Smooth muscle cell (in vitro differentiated cells): ENCODE data around the gene LIX1. TPM values are rescaled to one million over a fixed set of nuclear protein-coding genes. Genes with fewer than 3 reads are reported as not detected.
"Not testable (repeated sequence)": the region's sequence is repeated elsewhere in the genome, so short reads cannot be mapped to it uniquely, and the experiment has no call there.

ENCODE experiments used
- DNase-seq: peaks from one replicate; lab custom pipeline; 2025; ENCODE audit not compliant: unreplicated experiment; lab: John Stamatoyannopoulos, UW
- H2AFZ ChIP-seq: fragments of 200-600 bp; sonication (generic); 2 replicates; pipeline ENCODE4 v1.6.0; 2016; ENCODE audit warnings: antibody characterized with exemption, low read depth, mild to moderate bottlenecking
- H3F3A ChIP-seq: fragments of 200-600 bp; sonication (generic); 2 replicates; pipeline ENCODE4 v1.6.0; 2017; ENCODE audit warnings: antibody characterized with exemption, low read depth
- H3K27ac ChIP-seq: fragments of 200-600 bp; sonication (generic); 2 replicates; pipeline ENCODE4 v1.5.1; 2016; ENCODE audit warnings: low read depth, mild to moderate bottlenecking
- H3K27me3 ChIP-seq: fragments of 200-600 bp; sonication (generic); 2 replicates; pipeline ENCODE4 v1.6.1; 2016; ENCODE audit warnings: low read depth, mild to moderate bottlenecking
- H3K36me3 ChIP-seq: fragments of 200-600 bp; sonication (generic); 2 replicates; pipeline ENCODE4 v1.5.1; 2016; ENCODE audit warnings: low read depth
- H3K4me1 ChIP-seq: fragments of 200-600 bp; sonication (generic); 2 replicates; pipeline ENCODE4 v1.5.1; 2016; ENCODE audit warnings: low read depth
- H3K4me2 ChIP-seq: fragments of 200-600 bp; sonication (generic); 2 replicates; pipeline ENCODE4 v1.6.0; 2016; ENCODE audit warnings: mild to moderate bottlenecking
- H3K4me3 ChIP-seq: fragments of 200-600 bp; sonication (generic); 2 replicates; pipeline ENCODE4 v1.5.1; 2016; ENCODE audit warnings: mild to moderate bottlenecking
- H3K79me2 ChIP-seq: fragments of 200-600 bp; sonication (generic); 2 replicates; pipeline ENCODE4 v1.6.0; 2016; ENCODE audit warnings: low read depth, mild to moderate bottlenecking
- H3K9ac ChIP-seq: fragments of 200-600 bp; sonication (generic); 2 replicates; pipeline ENCODE4 v1.6.0; 2016; ENCODE audit warnings: low read depth
- H3K9me3 ChIP-seq: fragments of 200-600 bp; sonication (generic); replicated peaks from 2 replicates; pipeline ENCODE4 v1.5.1; 2016; ENCODE audit warnings: low read depth
- H4K20me1 ChIP-seq: fragments of 200-600 bp; sonication (generic); 2 replicates; pipeline ENCODE4 v1.6.0; 2016; ENCODE audit warnings: low read depth
- WGBS: methylation state at CpG from one replicate; pipeline ENCODE4 v1.1.7; 2016; ENCODE audit warnings: low lambda C conversion rate; 5-methylcytosine and 5-hydroxymethylcytosine counted together
- polyA plus RNA-seq: library from polyadenylated mRNA; unstranded; fragments of >200 nt; fragmentation: Nextera tagmentation; extraction: Ambion mirVana; gene quantifications from 2 replicates; pipeline ENCODE4 v1.2.1, GENCODE V29; 2016
- total RNA-seq: library from RNA; depleted of rRNA; stranded (reverse); fragments of >200 nt; gene quantifications from 2 replicates; pipeline ENCODE4 v1.2.3, GENCODE V29; 2014
- TF ChIP-seq, protein P1 (sequence below): fragments of 200-600 bp; sonication (generic); IDR thresholded peaks from 2 replicates; pipeline ENCODE4 v1.5.1; 2017; ENCODE audit warnings: borderline replicate concordance, mild to moderate bottlenecking, antibody characterized with exemption; ENCODE audit not compliant: insufficient read depth, poor library complexity, severe bottlenecking

LIX1 gene
- total and polyA plus RNA-seq, 2 experiments from 2014 or later = 20.1 to 21.8 TPM

- no peak overlapping the region for H3K4me2 ChIP-seq
- H3K27me3 ChIP-seq = no peaks in the 10 kb centered on the region
- no peaks in the 10 kb centered on the region for H3K4me1 ChIP-seq
- no peak overlapping the region for H3K4me3 ChIP-seq
- H4K20me1 ChIP-seq = no peaks in the 10 kb centered on the region
- H3K9ac ChIP-seq = no peak overlapping the region
- TF ChIP-seq, protein P1, sequence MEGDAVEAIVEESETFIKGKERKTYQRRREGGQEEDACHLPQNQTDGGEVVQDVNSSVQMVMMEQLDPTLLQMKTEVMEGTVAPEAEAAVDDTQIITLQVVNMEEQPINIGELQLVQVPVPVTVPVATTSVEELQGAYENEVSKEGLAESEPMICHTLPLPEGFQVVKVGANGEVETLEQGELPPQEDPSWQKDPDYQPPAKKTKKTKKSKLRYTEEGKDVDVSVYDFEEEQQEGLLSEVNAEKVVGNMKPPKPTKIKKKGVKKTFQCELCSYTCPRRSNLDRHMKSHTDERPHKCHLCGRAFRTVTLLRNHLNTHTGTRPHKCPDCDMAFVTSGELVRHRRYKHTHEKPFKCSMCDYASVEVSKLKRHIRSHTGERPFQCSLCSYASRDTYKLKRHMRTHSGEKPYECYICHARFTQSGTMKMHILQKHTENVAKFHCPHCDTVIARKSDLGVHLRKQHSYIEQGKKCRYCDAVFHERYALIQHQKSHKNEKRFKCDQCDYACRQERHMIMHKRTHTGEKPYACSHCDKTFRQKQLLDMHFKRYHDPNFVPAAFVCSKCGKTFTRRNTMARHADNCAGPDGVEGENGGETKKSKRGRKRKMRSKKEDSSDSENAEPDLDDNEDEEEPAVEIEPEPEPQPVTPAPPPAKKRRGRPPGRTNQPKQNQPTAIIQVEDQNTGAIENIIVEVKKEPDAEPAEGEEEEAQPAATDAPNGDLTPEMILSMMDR = no peak
- H3F3A ChIP-seq = peaks cover 3% of the 10 kb centered on the region
- H3K27ac ChIP-seq = no peak overlapping the region
- H3K9me3 ChIP-seq = no peaks in the 10 kb centered on the region
- WGBS = 96% methylated on average over 19 of the region's 22 CpGs
- H2AFZ ChIP-seq = no peak overlapping the region
- DNase-seq = no peak
- no peaks in the 10 kb centered on the region for H3K79me2 ChIP-seq
- no peaks in the 10 kb centered on the region for H3K36me3 ChIP-seq
These were observed 56.8 kb downstream of the LIX1 start for GRCh38 chr5:97085459-97086181.

DNA sequence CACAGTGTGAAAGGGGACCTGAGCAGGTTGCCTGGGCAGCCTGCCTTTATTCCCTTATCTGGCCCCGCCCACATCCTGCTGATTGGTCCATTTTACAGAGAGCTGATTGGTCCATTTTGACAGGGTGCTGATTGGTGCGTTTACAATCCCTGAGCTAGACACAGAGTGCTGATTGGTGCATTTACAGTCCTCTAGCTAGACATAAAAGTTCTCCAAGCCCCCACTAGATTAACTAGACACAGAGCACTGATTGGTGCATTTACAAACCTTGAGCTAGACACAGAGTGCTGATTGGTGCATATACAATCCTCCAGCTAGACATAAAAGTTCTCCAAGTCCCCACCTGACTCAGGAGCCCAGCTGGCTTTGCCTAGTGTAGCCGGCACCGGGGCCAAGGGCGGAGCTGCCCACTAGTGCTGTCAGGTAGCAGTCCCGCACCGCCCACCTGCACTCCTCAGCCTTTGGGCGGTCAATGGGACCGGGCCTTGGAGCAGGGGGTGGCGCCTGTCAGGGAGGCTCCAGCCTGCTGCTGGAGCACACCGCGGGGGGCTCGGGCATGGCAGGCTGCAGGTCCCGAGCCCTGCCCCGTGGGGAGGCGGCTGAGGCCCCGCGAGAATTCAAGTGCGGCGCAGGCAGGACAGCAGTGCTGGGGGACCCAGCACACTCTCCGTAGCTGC is 57.5 kb downstream of the LIX1 start:
- DNase-seq, H3K27me3 ChIP-seq, H3K36me3 ChIP-seq, H3K27ac ChIP-seq, H3K4me1 ChIP-seq, H3F3A ChIP-seq, H3K4me2 ChIP-seq, H3K79me2 ChIP-seq, H4K20me1 ChIP-seq, H3K9me3 ChIP-seq, H3K9ac ChIP-seq, H3K4me3 ChIP-seq, H2AFZ ChIP-seq: not testable (repeated sequence)
- 94% methylated on average over 17 of the region's 21 CpGs for WGBS

- H3K27me3 ChIP-seq = no peaks in the 10 kb centered on the region
- H3K4me3 ChIP-seq = no peak overlapping the region
- H3K4me2 ChIP-seq = no peak overlapping the region
- WGBS = 84% methylated on average over 4 of the region's 4 CpGs
- no peaks in the 10 kb centered on the region for H3K79me2 ChIP-seq
- DNase-seq = no peak
- H3K36me3 ChIP-seq = no peaks in the 10 kb centered on the region
- H4K20me1 ChIP-seq = no peaks in the 10 kb centered on the region
- no peak overlapping the region for H3K27ac ChIP-seq
- H3K9ac ChIP-seq = no peak overlapping the region
- H3K9me3 ChIP-seq = no peaks in the 10 kb centered on the region
- no peak overlapping the region for H2AFZ ChIP-seq
- TF ChIP-seq, protein P1 = no peak
- no peaks in the 10 kb centered on the region for H3F3A ChIP-seq
- H3K4me1 ChIP-seq = no peaks in the 10 kb centered on the region
These were observed 63.3 kb downstream of the LIX1 start for GRCh38 chr5:97078958-97079743.

DNA sequence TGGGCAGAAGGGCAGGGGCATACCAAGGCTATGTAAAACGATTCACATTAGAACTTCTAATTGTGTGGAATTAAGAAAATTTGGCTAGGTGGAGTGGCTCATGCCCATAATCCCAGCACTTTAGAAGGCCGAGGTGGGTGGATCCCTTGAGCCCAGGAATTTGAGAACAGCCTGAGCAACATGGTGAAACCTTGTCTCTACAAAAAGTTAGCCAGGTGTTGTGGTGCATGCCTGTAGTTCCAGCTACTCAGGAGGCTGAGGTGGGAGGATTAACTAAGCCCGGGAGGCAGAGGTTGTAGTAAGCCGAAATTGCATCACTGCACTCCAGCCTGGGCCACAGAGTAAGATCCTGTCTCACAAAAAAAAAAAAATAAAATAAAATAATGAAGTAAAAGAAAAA is 65.2 kb downstream of the LIX1 start:
- Histone ChIP-seq H3K4me2 (no peak overlapping the region), H3K4me3 (no peak overlapping the region), H2AFZ (no peak overlapping the region), H4K20me1 (no peaks in the 10 kb centered on the region), H3K9me3 (no peaks in the 10 kb centered on the region), H3K9ac (no peak overlapping the region), H3K27ac (no peak overlapping the region), H3F3A (peaks cover 4% of the 10 kb centered on the region), H3K27me3 (no peaks in the 10 kb centered on the region), H3K36me3 (no peaks in the 10 kb centered on the region), H3K4me1 (no peaks in the 10 kb centered on the region), H3K79me2 (no peaks in the 10 kb centered on the region)
- WGBS = 86% methylated on average over 4 of the region's 4 CpGs
- DNase-seq = no peak
- TF ChIP-seq, protein P1 = no peak
